Mesodermal cell (in vitro differentiated cells): Measurements from ENCODE around the gene ABL1.

Source experiments
- H3K27ac ChIP-seq: 2 replicates; pipeline ENCODE4 v1.7.0; 2013; ENCODE audit warnings: mild to moderate bottlenecking, low read depth, low read length, moderate library complexity; ENCODE audit not compliant: severe bottlenecking
- H3K36me3 ChIP-seq: 2 replicates; pipeline ENCODE4 v1.7.1; 2013; ENCODE audit warnings: mild to moderate bottlenecking, low read length, moderate library complexity; ENCODE audit not compliant: control insufficient read depth, insufficient read depth
- H3K4me1 ChIP-seq: one replicate; pipeline ENCODE4 v1.7.1; 2013; ENCODE audit warnings: mild to moderate bottlenecking, low read length; ENCODE audit not compliant: insufficient read depth, control insufficient read depth, poor library complexity, severe bottlenecking
- H3K4me3 ChIP-seq: 2 replicates; pipeline ENCODE4 v1.7.0; 2013; ENCODE audit warnings: low read length, control low read depth, mild to moderate bottlenecking; ENCODE audit not compliant: insufficient read depth, poor library complexity, severe bottlenecking; ENCODE audit errors: extremely low read depth
- H3K9me3 ChIP-seq: 2 replicates; pipeline ENCODE4 v1.7.1; 2013; ENCODE audit warnings: mild to moderate bottlenecking, low read length, moderate library complexity; ENCODE audit not compliant: control insufficient read depth
- WGBS, 2 experiments: methylation state at CpG; one replicate each; pipeline ENCODE4 v1.1.5; 2013; ENCODE audit warnings: missing lambda C conversion rate in 2 of 2; ENCODE audit not compliant: insufficient coverage in 2 of 2; 5-methylcytosine and 5-hydroxymethylcytosine counted together

The ABL1 gene

DNA sequence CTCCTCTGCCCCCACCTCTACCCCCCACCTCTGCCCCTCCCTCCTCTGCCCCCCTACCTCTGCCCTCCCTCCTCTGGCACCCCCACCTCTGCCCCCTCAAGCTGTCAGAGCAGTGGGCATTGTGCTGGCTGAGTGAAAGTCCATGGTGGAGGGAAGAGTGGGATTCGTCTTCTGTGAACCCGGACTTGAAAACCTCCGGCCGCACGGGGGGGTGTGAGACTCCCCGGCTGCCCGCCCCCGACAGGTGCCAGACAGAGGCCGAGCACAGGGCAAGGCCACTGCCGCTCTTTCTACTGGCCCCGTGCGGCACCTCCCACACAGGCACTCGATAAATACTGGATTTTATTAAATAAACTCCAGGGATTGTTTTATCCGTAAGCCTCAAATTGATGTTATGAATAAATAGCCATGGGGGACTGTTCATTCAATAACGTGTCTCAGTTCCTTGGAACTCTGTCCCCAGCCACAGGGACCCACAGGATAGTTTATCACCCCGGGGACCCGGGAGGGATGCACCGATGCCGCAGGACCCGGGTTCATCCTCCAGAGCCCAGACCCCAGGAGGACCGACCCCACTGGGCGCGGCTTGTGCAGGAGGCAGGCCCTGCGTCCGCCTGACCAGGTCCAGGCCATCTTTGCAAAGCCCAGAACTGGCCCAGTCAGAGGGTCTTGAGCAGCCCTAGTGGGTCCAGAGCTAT is 64.1 kb downstream of the ABL1 start:
- Histone ChIP-seq H3K36me3 (peaks cover 3% of the 10 kb centered on the region), H3K27ac (no peak overlapping the region)
- 80 to 90% methylated on average over 22 to 24 of the region's 25 CpGs for WGBS, 2 experiments

DNA sequence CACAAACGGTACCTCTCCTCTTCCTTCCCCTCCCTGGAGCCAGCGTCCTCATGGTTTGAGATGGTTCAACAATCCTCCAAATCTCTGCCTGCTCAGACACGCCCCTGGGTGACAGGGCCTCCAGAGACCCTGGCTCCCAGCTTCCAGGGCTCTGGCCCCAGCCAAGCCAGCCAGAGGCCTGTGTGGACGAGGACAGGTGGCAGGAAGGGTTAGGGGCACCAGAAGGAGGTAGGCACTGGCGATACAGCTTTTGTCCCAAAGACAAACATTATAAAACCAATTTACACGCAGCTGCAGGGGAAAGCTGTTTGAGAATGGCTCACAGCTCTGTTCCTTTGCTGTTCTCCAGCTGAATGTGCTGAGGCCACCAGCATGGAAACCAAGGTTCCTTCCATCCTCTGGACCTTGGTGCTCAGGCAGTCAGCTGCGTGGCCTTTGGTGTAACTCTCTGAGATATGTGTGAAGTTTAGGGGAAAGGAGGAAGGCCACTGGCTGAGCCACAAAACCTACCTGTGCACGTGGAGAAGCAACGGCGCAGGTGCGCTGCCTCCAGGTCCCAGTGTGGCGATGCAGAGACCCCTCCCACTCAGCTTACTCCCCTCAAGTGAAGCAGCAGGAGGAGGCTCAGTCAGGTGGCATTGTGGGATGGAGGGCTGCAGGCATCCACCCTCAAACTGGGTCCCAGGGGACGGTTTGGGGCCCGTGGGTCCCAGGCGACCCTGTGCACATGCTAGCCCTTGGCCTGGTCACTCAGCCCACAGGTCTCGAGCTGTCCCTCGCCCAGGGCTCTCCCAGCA is 65.8 kb downstream of the ABL1 start:
- H3K4me1 ChIP-seq = no peaks in the 10 kb centered on the region
- H3K27ac ChIP-seq = no peak overlapping the region
- H3K9me3 ChIP-seq = no peaks in the 10 kb centered on the region
- WGBS, 2 experiments = 89% methylated on average over 10 to 12 of the region's 17 CpGs
- no peaks in the 10 kb centered on the region for H3K36me3 ChIP-seq
- no peak overlapping the region for H3K4me3 ChIP-seq

More for the DNA sequence above, 64.1 kb downstream of the ABL1 start:
- H3K9me3 ChIP-seq = no peaks in the 10 kb centered on the region
- H3K4me3 ChIP-seq = no peak overlapping the region
- peaks cover 4% of the 10 kb centered on the region for H3K4me1 ChIP-seq

DNA sequence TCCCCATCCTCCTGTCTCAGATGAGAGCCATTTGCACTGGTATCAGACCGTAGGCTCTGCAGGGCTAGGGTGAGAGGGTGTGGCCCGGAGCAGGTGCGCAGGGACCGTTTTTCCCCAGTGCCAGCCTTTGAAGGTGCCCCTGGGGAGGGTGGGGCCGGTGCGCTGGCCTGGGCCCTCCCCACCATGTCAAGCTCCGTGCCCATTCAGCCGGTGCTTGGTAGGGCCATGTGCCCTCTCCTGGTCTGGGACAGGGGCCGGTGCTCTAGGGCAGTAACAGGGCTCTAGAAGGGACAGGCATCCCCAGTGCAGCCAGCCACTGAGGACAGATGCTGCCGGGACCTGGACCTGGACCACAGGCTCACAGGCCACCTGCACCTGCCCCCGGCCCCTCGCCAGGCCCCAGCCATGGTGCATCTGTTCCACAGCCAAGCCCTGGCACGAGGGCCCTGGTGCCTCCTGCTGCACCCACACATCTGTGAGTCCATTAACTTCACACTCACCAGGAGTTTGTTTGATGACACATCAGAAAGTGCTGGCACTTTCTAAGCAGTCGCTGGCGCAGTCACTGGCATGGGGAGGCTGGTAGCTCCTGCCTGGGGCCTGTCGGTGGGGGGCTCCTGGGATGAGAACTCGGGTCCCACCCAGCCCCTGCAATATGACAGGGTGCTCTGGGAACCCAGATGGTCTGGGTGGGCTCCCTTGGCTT is 66.6 kb downstream of the ABL1 start:
- Histone ChIP-seq H3K36me3 (no peaks in the 10 kb centered on the region), H3K4me3 (no peak overlapping the region), H3K9me3 (no peaks in the 10 kb centered on the region), H3K4me1 (no peaks in the 10 kb centered on the region), H3K27ac (no peak overlapping the region)
- WGBS, 2 experiments = 92 to 93% methylated on average over 13 to 16 of the region's 17 CpGs

DNA sequence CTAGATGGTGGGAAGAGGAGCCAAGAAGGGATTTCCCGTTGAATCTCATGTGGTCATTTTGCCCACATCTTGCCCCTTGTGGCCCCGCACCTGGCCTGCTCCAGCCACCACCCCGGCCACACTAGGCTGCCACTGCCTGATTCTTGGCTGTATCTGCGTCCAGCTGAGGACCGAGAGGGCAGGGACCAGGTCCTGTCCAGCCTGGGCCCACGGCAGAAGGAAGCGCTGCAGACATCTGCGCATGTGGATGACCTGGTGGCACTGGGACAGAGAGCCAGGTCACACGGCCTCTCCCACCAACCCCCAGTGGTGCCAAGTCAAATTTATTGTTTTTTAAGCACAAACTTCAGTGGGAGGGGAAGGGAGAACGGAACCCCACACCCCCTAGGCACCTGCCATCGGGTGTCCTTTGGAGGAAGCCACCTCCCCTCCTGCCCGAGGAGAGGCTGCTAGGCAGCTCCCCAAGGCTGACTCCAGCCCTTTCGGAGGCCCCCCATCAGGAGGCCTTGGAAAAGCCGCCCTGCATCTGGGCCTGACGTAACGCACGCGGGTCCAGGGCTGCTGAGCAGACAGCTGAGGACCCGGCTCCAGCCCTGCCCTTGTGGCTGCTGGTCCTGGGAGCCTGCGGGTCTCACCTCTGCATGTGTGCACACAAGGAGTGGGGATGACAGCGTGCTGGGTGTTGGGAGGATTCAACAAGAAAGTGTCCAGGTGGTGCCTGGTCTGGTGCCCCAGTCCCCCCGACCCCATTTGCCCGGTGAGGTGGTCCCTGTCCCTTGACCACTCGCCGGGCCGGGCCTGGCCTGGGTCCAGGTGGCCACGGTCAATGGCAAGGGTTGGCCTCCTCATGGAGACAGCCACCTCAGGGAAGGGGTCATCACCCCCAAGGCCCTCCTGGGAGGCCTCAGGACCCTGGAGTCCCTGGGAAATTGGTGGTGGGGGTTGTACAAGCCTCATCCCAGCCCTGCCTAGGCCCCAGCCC is 67.4 kb downstream of the ABL1 start:
- Histone ChIP-seq H3K27ac (no peak overlapping the region), H3K36me3 (no peaks in the 10 kb centered on the region), H3K9me3 (no peaks in the 10 kb centered on the region), H3K4me3 (no peak overlapping the region), H3K4me1 (no peaks in the 10 kb centered on the region)
- WGBS, 2 experiments = 91% methylated on average over 23 of the region's 27 CpGs

DNA sequence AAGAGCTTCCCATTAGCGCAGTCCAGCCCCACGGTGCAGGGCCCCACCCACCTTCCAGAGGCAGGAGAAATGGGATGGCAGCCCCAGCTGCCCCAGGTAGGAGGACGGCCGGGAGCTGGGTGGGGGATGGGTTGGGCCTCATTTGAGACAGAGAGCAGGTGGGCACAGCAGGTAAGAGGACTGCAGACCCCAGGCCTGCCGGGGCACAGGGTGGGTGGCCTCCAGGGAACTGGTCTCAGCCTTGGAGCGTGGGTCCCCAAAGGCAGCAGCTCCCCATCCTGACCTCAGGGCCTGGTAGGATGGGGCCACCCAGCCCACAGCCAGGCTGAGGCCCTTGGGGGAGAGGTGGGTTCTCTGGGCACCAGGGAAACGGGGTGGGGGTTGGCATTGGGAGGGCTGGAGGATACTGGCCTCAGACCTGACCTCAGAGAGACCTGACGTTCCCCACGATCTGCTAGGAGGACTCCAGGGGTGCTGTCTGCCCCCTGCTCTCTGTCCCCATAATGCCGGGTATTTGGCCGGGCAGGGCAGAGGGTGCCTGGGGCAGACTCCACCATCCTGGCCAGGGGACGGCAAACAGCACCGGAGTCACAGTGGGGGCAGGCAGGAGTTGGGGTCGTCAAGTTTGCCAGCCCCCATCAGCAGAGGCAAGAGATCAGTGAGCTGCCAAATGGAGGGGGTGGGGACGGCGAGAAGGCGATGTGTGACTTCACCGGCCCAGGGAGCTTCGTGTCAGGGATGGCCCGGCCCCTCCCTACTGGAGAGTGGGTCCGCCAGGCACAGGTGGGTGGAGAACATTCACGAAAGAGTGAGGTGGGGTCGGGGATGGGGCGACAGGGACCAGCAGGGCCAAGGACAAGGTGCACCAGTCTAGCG is 68.4 kb downstream of the ABL1 start:
- 85 to 86% methylated on average over 21 to 24 of the region's 25 CpGs for WGBS, 2 experiments
- H3K4me3 ChIP-seq = no peak overlapping the region

DNA sequence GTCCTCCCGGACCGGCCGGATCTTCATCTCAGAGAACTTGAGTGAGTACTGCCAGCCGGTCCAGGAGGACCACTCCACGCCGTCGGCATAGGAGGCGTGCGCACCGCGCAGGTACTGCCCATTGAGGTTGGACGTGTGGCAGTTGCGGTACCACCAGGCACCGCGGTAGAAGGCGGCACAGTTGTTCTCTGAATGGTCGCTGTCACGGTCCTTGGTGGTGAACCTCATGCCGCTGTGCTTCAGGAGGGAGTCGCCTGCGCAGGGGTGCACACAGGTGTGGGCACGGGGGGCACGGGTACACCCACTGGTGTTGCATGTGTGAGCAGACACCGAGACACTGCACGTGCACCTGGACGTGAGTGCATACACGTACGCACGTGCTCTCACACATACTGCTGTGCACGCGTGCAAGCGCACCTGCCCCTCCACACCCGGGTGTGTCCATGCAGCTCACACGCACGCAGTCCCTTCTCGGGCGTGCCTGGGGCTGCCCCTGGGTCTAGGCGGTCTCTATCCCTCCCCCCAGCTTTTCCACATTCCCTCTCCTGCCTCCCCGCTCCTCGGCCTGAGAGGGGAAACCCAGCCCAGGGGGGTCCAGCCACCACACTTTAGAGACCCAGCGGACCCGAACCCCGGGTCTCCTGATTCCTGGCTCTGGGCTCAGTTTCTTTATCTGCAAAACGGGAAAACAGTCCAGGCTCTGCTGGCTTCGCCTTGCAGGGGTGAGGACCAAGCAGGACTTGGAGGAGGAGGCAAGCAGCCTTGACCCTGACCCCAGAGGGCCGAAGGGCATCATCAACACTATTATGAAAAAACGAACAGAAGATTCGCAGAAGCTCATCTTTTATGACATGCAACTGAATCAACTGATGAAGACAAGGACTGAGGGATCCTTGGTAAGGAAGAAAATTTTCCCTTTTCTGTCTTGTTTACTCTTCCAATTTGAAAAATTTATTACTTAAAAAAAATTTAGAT is 69.3 kb downstream of the ABL1 start:
- Histone ChIP-seq H3K36me3 (no peaks in the 10 kb centered on the region), H3K4me3 (no peak overlapping the region), H3K9me3 (no peaks in the 10 kb centered on the region), H3K27ac (no peak overlapping the region), H3K4me1 (peaks cover 5% of the 10 kb centered on the region)
- 94 to 95% methylated on average over 41 to 45 of the region's 48 CpGs for WGBS, 2 experiments

More for the DNA sequence above, 68.4 kb downstream of the ABL1 start:
- Histone ChIP-seq H3K27ac (no peak overlapping the region), H3K4me1 (peaks cover 5% of the 10 kb centered on the region), H3K9me3 (no peaks in the 10 kb centered on the region), H3K36me3 (no peaks in the 10 kb centered on the region)

DNA sequence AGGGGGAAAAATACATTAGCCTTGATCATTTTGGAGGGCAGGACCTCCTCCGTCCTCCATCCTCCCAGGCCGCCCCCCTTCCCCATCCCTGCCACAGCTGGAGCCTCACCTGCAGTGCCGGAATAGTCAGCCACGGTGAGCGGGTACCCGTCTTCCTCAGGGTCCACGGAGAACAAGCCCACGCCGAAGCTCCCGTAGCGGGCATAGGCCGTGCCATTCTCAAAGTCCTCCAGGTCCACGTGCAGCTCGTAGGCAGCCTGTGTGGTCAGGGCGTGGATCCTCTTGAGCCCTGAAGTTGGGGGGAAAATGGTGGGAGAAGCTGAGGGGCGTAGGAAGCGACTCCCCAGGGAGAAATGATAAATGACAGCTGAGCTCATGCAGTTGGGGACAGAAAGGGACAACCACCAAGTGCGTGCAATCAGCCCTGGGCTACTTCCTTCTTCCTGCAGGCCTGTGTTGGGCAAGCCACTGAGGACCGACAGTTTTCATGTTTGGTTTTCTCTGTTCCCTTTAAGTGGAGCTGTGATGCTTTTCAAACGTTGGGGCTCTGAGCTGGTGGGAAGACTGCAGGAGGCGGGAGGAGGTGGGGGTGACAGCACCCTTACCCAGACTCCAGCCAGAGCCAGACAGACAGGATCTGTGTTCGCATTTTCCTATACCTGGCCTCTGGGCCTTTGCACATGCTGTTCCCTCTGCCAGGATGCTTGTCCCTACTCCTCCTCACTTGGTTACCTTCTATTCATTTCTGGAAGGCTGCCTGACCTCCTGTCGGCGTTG is 70.3 kb downstream of the ABL1 start:
- H3K27ac ChIP-seq = no peak overlapping the region
- 92 to 96% methylated on average over 19 to 24 of the region's 24 CpGs for WGBS, 2 experiments

DNA sequence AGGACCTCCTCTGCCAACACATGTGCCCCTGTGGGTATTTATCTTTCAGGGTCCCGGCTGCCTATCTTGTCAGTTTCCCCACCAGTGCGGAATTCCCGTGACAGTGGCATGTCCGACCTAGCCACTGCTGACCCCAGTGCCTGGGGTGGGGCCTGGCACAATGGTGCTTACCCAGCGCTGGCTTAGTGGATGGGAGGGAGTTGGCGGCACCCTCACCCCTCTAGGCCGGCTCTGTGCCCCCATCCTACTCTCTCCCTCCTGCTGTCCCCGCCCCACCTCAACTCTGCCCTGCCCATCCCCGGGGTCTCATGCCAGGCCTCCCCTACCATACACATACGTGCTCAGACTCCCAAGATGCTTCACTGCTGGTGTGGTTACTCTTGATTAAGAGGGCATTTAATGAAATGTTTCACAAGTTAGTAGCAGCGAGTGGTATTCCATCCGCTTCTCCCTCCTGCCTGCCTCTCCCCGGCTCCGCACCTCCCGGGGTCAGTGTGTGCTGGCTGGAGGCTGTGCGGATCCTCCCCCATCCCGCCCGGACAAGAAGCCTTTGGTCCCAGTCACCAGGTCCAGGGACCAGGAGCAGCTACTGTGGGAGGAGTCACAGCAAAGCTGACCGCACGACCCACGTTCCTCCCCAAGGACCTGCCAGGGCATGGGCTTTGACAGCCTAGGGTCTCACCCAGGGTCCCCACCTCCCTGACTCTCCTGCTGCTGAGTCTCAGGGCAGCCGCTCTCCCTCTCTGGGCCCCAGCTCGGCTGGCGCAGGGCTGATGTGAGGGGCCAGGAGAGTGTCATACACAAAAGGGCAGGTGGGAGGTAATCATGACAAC is 71.1 kb downstream of the ABL1 start:
- peaks cover 5% of the 10 kb centered on the region for H3K4me1 ChIP-seq
- H3K9me3 ChIP-seq = no peaks in the 10 kb centered on the region
- H3K27ac ChIP-seq = no peak overlapping the region
- no peak overlapping the region for H3K4me3 ChIP-seq
- H3K36me3 ChIP-seq = no peaks in the 10 kb centered on the region
- 85 to 98% methylated on average over 7 to 14 of the region's 24 CpGs for WGBS, 2 experiments

More for the DNA sequence above, 70.3 kb downstream of the ABL1 start:
- Histone ChIP-seq H3K4me1 (peaks cover 5% of the 10 kb centered on the region), H3K9me3 (no peaks in the 10 kb centered on the region), H3K4me3 (no peak overlapping the region), H3K36me3 (no peaks in the 10 kb centered on the region)
